ENCODE data around the gene UNC5A.

The UNC5A gene

DNA sequence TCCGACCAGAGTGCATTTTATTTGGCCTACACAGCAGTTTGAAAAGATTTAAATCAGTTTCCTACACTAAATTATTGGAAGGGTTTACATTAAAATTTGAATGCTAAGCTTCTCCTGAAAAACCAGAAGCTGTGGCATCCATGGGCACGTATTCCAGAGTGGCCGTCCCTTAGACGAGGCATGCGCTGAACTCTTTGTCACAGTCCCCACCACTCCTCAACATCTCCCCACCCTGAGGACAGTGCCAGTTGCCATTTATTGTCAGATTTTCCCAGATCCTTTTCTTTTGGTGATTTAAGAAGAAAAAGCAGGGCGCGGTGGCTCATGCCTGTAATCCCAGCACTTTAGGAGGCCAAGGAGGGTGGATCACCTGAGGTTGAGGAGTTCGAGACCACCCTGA lies 39.9 kb upstream of the UNC5A start:
- no peak for TF ChIP-seq POLR2AphosphoS5 (IDR thresholded peaks at IDR 0.05; ENCODE audit: low read depth, low read length)
- no peak for TF ChIP-seq SIN3A (IDR thresholded peaks at IDR 0.05; ENCODE audit: borderline replicate concordance, insufficient read depth, low read length)
- no peak for TF ChIP-seq TAF1 (IDR thresholded peaks at IDR 0.05; ENCODE audit: borderline replicate concordance, insufficient read depth, low read length)
- TF ChIP-seq FOXP2 (optimal IDR thresholded peaks at IDR 0.05; ENCODE audit: borderline replicate concordance, extremely low read depth, extremely low read length, insufficient read depth) = no peak
- TF ChIP-seq, protein P1, sequence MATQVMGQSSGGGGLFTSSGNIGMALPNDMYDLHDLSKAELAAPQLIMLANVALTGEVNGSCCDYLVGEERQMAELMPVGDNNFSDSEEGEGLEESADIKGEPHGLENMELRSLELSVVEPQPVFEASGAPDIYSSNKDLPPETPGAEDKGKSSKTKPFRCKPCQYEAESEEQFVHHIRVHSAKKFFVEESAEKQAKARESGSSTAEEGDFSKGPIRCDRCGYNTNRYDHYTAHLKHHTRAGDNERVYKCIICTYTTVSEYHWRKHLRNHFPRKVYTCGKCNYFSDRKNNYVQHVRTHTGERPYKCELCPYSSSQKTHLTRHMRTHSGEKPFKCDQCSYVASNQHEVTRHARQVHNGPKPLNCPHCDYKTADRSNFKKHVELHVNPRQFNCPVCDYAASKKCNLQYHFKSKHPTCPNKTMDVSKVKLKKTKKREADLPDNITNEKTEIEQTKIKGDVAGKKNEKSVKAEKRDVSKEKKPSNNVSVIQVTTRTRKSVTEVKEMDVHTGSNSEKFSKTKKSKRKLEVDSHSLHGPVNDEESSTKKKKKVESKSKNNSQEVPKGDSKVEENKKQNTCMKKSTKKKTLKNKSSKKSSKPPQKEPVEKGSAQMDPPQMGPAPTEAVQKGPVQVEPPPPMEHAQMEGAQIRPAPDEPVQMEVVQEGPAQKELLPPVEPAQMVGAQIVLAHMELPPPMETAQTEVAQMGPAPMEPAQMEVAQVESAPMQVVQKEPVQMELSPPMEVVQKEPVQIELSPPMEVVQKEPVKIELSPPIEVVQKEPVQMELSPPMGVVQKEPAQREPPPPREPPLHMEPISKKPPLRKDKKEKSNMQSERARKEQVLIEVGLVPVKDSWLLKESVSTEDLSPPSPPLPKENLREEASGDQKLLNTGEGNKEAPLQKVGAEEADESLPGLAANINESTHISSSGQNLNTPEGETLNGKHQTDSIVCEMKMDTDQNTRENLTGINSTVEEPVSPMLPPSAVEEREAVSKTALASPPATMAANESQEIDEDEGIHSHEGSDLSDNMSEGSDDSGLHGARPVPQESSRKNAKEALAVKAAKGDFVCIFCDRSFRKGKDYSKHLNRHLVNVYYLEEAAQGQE (IDR thresholded peaks at IDR 0.05; ENCODE audit: insufficient read depth in 1 of 2, low read depth in 2 of 2, low read length in 2 of 2) = no peak

DNA sequence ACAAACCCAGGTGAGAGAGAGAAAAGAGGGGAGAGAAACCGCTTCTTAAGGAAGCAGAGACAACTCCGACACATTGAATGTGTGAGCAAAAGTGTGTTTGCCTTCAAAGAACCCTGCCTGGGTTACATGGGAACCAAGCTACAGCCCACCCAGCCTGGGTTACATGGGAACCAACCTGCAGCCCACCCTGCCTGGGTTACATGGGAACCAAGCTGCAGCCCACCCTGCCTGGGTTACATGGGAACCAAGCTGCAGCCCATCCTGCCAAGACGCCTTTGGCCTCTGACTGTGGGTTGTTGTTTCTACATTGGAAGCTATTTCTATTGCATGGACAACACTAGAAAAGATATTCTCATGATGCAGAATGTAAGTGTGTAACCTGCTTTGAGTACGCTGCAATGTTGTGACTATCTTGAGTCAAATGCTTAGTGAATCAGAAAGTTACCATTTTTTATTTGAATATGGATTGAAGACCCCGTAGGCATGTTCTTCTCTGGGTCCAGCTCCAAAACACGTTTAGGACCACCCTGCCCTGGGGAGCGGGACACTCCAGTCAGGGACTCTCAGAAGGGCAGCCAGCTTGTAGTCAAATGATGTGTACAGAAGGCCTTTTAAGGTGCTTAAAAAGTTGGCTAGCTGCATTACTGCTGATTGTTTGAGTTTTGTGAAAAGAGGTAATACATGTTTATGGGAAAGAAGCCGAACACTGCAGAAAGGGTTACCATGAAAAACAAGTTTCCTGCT lies 39.1 kb upstream of the UNC5A start:
- no peak for TF ChIP-seq TAF1 (IDR thresholded peaks at IDR 0.05; ENCODE audit: borderline replicate concordance, insufficient read depth, low read length)
- TF ChIP-seq, protein P1 (IDR thresholded peaks at IDR 0.05; ENCODE audit: insufficient read depth in 1 of 2, low read depth in 2 of 2, low read length in 2 of 2) = no peak
- no peak for TF ChIP-seq FOXP2 (optimal IDR thresholded peaks at IDR 0.05; ENCODE audit: borderline replicate concordance, extremely low read depth, extremely low read length, insufficient read depth)
- no peak for TF ChIP-seq SIN3A (IDR thresholded peaks at IDR 0.05; ENCODE audit: borderline replicate concordance, insufficient read depth, low read length)
- no peak for TF ChIP-seq POLR2AphosphoS5 (IDR thresholded peaks at IDR 0.05; ENCODE audit: low read depth, low read length)

- TF ChIP-seq TAF1 (IDR thresholded peaks at IDR 0.05; ENCODE audit: borderline replicate concordance, insufficient read depth, low read length) = no peak
- TF ChIP-seq, protein P1 (IDR thresholded peaks at IDR 0.05; ENCODE audit: insufficient read depth in 1 of 2, low read depth in 2 of 2, low read length in 2 of 2) = no peak
- no peak for TF ChIP-seq SIN3A (IDR thresholded peaks at IDR 0.05; ENCODE audit: borderline replicate concordance, insufficient read depth, low read length)
- no peak for TF ChIP-seq FOXP2 (optimal IDR thresholded peaks at IDR 0.05; ENCODE audit: borderline replicate concordance, extremely low read depth, extremely low read length, insufficient read depth)
- TF ChIP-seq POLR2AphosphoS5 (IDR thresholded peaks at IDR 0.05; ENCODE audit: low read depth, low read length) = no peak
Measured at GRCh38 chr5:176772271-176773210, 37.8 kb upstream of the UNC5A start.

- TF ChIP-seq SIN3A (IDR thresholded peaks at IDR 0.05; ENCODE audit: borderline replicate concordance, insufficient read depth, low read length) = no peak
- TF ChIP-seq TAF1 (IDR thresholded peaks at IDR 0.05; ENCODE audit: borderline replicate concordance, insufficient read depth, low read length) = no peak
- TF ChIP-seq, protein P1 (IDR thresholded peaks at IDR 0.05; ENCODE audit: insufficient read depth in 1 of 2, low read depth in 2 of 2, low read length in 2 of 2) = no peak
- no peak for TF ChIP-seq POLR2AphosphoS5 (IDR thresholded peaks at IDR 0.05; ENCODE audit: low read depth, low read length)
- no peak for TF ChIP-seq FOXP2 (optimal IDR thresholded peaks at IDR 0.05; ENCODE audit: borderline replicate concordance, extremely low read depth, extremely low read length, insufficient read depth)
Measured at GRCh38 chr5:176773408-176774035, 36.8 kb upstream of the UNC5A start.

Data from PFSK-1 (cell line).